ENCODE measurements around the gene ZNF511. TPM values are rescaled to one million over a fixed set of nuclear protein-coding genes. Genes with fewer than 3 reads are reported as not detected.
"Not testable (repeated sequence)": the region's sequence is repeated elsewhere in the genome, so short reads cannot be mapped to it uniquely, and the experiment has no call there.

Gene ZNF511
- total and polyA plus RNA-seq, 4 experiments from 2014 or later = 31.5 to 107 (median 51.0) TPM

DNA sequence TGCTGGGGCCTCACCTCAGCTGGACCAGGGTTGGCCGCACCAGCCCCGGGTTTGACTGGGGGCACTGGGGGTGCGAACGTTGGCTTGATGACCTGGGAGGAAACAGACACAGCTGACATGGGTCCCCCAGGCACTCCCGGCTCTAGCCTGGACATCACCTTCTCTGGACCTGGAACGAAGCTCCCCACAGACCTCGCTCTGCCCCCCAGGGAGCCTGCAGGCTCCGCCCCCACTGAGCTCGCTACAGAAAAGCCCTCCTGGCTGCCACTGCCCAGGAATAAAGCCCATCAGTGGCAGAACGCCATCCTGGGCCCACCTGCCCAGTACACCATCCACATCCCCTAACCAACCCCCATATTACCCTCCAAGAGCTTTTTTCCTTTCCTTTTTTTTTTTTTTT, 45.0 kb upstream of the ZNF511 start:
- peak overlapping the region in 5 of 7 donors; percentile 37 to 98 (median 91) for H3K27ac Mint-ChIP-seq
- peaks cover 0 to 4% of the 10 kb centered on the region in 2 donors for H3K27me3 Mint-ChIP-seq
- no peaks in the 10 kb centered on the region for H3K9me3 Mint-ChIP-seq
- peaks cover 0 to 15% of the 10 kb centered on the region in 2 donors for H3K36me3 Mint-ChIP-seq
- H3K4me1 ChIP-seq (ENCODE audit: insufficient read depth, low read length) = peaks cover 66% of the 10 kb centered on the region
- H3K4me3 Mint-ChIP-seq = peak overlapping the region in 4 of 8 donors; percentile 36 to 79 (median 56)
- intact Hi-C loops (cut with micrococcal nuclease) = loop anchor here (1.0 to 5.0 kb wide), 3 partner anchors 12 to 129 kb away; partner anchors contain the start of gene MTG1
- no peaks in the 10 kb centered on the region for H3K9me3 ChIP-seq (ENCODE audit: control insufficient read depth in 1 of 2, low read length in 2 of 2)
- CTCF ChIA-PET (ENCODE audit: partially characterized antibody) = interaction anchor here (1.1 to 2.0 kb wide), 7 partner anchors 12 to 120 kb away, joined by 3 to 11 read pairs (median 8); no protein-coding TSS in a partner anchor
- peaks cover 5% of the 10 kb centered on the region for H3K36me3 ChIP-seq (ENCODE audit: insufficient read depth, low read length)
- H3K4me3 ChIP-seq (ENCODE audit: low read length in 2 of 2) = no peak overlapping the region
- POLR2A ChIA-PET (ENCODE audit: partially characterized antibody) = interaction anchor here (1.1 to 13.2 kb wide), 4 partner anchors 12 to 60 kb away, joined by 3 to 236 read pairs (median 6); partner anchors contain the start of gene ADAM8
- no peak for DNase-seq
- peaks cover 29 to 70% (median 55%) of the 10 kb centered on the region in 4 donors for H3K4me1 Mint-ChIP-seq
- no peaks in the 10 kb centered on the region for H3K27me3 ChIP-seq (ENCODE audit: insufficient read depth, low read length)
- peak overlapping the region; percentile 83 for H3K27ac ChIP-seq (ENCODE audit: low read depth, low read length)

GRCh38 chr10:133264461-133264860, 44.3 kb upstream of the ZNF511 start:
- peak overlapping the region; percentile 37 to 93 (median 83) for H3K27ac Mint-ChIP-seq
- peaks cover 0 to 11% of the 10 kb centered on the region in 2 donors for H3K36me3 Mint-ChIP-seq
- H3K4me1 ChIP-seq (ENCODE audit: insufficient read depth, low read length) = peaks cover 58% of the 10 kb centered on the region
- peaks cover 25 to 63% (median 49%) of the 10 kb centered on the region in 4 donors for H3K4me1 Mint-ChIP-seq
- CTCF ChIA-PET (ENCODE audit: partially characterized antibody) = interaction anchor here (1.1 to 2.0 kb wide), 5 partner anchors 11 to 54 kb away, joined by 3 to 11 read pairs (median 8); no protein-coding TSS in a partner anchor
- peak; percentile 53 to 71 (median 60) for DNase-seq
- intact Hi-C loops (cut with micrococcal nuclease) = loop anchor here (1.0 to 5.0 kb wide), 3 partner anchors 11 to 128 kb away; partner anchors contain the start of gene MTG1
- POLR2A ChIA-PET (ENCODE audit: partially characterized antibody) = interaction anchor here (1.1 to 13.2 kb wide), 2 partner anchors 11 to 43 kb away, joined by 4 to 236 read pairs; partner anchors contain the start of gene ADAM8
- no peaks in the 10 kb centered on the region for H3K27me3 ChIP-seq (ENCODE audit: insufficient read depth, low read length)
- H3K9me3 Mint-ChIP-seq = no peaks in the 10 kb centered on the region
- no peaks in the 10 kb centered on the region for H3K9me3 ChIP-seq (ENCODE audit: control insufficient read depth in 1 of 2, low read length in 2 of 2)
- peak overlapping the region; percentile 37 to 83 (median 74) for H3K4me3 Mint-ChIP-seq
- no peak overlapping the region for H3K27ac ChIP-seq (ENCODE audit: low read depth, low read length)
- no peaks in the 10 kb centered on the region for H3K27me3 Mint-ChIP-seq
- no peak overlapping the region for H3K4me3 ChIP-seq (ENCODE audit: low read length in 2 of 2)
- peaks cover 11% of the 10 kb centered on the region for H3K36me3 ChIP-seq (ENCODE audit: insufficient read depth, low read length)

GRCh38 chr10:133265052-133265451, 43.7 kb upstream of the ZNF511 start:
- CTCF ChIA-PET (ENCODE audit: partially characterized antibody) = interaction anchor here (1.3 to 1.8 kb wide), 3 partner anchors 10 to 122 kb away, joined by 5 to 11 read pairs (median 10); no protein-coding TSS in a partner anchor
- H3K27me3 ChIP-seq (ENCODE audit: insufficient read depth, low read length); H3K4me3 ChIP-seq (ENCODE audit: low read length in 2 of 2); intact Hi-C loops (cut with micrococcal nuclease); H3K27ac ChIP-seq (ENCODE audit: low read depth, low read length); DNase-seq; H3K27me3 Mint-ChIP-seq; H3K9me3 Mint-ChIP-seq; H3K9me3 ChIP-seq (ENCODE audit: control insufficient read depth in 1 of 2, low read length in 2 of 2): not testable (repeated sequence)
- peaks cover 53% of the 10 kb centered on the region for H3K4me1 ChIP-seq (ENCODE audit: insufficient read depth, low read length)
- H3K36me3 ChIP-seq (ENCODE audit: insufficient read depth, low read length) = peaks cover 17% of the 10 kb centered on the region
- POLR2A ChIA-PET (ENCODE audit: partially characterized antibody) = interaction anchor here (13.2 kb wide), 1 partner anchor 10 kb away, joined by 236 read pairs; the partner anchor contains the start of gene ADAM8
- peak overlapping the region in 5 of 8 donors; percentile 39 to 77 (median 71) for H3K4me3 Mint-ChIP-seq
- H3K4me1 Mint-ChIP-seq = peaks cover 24 to 57% (median 45%) of the 10 kb centered on the region in 4 donors
- peak overlapping the region; percentile 4 to 86 (median 74) for H3K27ac Mint-ChIP-seq
- peaks cover 0 to 15% of the 10 kb centered on the region in 2 donors for H3K36me3 Mint-ChIP-seq

DNA sequence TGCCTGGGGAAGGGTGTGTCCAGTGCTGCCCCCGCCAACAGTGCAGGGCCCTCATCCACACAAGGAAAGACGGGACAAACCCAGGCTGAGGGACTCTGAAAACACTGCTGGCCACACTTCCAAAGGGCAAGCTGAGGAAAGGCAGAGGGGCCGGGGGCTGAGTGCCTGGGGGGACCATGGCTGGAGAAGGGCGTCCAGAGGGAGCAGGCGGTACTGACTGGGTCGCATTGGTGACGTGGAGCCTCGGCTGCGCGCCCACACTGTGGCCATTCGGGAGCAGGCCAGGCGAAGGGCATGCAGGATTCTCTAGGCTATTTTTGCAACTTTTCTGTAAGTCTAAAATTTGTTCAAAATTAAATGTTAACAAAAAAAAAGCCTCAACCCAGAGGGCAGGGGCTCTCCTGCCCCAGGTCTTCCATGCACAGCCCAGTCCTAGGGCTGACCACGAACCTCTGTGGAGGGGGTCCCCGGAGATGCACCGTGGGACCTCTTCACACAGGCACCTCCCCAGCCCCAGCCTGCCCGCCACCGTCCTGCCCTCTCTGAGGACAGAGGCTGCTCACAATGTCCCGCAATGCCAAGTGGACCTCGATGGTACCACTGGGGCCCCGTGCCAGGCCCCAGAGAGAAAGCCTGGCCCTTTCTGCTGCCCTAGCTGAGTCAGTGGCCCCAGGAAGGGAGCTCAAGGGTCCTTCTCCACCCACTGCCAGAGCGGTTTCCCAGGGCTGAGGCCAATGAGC, 42.5 kb upstream of the ZNF511 start:
- H3K27ac ChIP-seq (ENCODE audit: low read depth, low read length) = no peak overlapping the region
- no peaks in the 10 kb centered on the region for H3K27me3 ChIP-seq (ENCODE audit: insufficient read depth, low read length)
- ChIA-PET CTCF (ENCODE audit: partially characterized antibody) (interaction anchor here (1.8 to 1.9 kb wide), 2 partner anchors 41 to 123 kb away, joined by 5 to 9 read pairs; no protein-coding TSS in a partner anchor), POLR2A (ENCODE audit: partially characterized antibody) (interaction anchor here (13.2 kb wide), 1 partner anchor 9 kb away, joined by 236 read pairs; the partner anchor contains the start of gene ADAM8)
- Mint-ChIP-seq H3K27ac (peak overlapping the region in 5 of 7 donors; percentile 46 to 79 (median 75)), H3K9me3 (no peaks in the 10 kb centered on the region), H3K27me3 (no peaks in the 10 kb centered on the region), H3K4me3 (peak overlapping the region in 1 of 8 donors; percentile 16), H3K36me3 (peaks cover 0 to 24% of the 10 kb centered on the region in 2 donors), H3K4me1 (peaks cover 17 to 45% (median 34%) of the 10 kb centered on the region in 4 donors)
- H3K4me1 ChIP-seq (ENCODE audit: insufficient read depth, low read length) = peaks cover 42% of the 10 kb centered on the region
- H3K4me3 ChIP-seq (ENCODE audit: low read length in 2 of 2) = no peak overlapping the region
- no peaks in the 10 kb centered on the region for H3K9me3 ChIP-seq (ENCODE audit: control insufficient read depth in 1 of 2, low read length in 2 of 2)
- no peak for DNase-seq
- intact Hi-C loops (cut with micrococcal nuclease) = no loop called here
- peaks cover 28% of the 10 kb centered on the region for H3K36me3 ChIP-seq (ENCODE audit: insufficient read depth, low read length)

DNA sequence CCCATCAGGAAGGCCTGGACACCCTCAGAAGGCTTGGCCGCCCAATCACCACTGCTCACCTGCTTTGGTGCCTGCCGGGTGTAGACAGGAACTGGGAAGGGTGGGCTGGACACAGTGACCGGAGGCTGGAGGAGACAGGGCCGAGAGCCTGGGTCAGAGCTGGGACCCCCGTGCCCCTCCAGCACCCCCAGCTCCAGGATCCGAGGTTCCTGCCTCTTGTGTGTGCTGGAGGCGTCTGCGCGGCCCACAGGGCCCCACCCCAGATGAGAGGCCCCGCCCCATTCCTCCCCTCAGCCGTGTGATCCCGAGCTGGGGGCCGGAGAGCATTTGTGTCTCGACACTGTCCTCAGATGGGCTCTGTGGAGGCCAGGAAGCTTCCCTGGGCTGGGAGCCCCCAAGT, 41.4 kb upstream of the ZNF511 start:
- Histone ChIP-seq H3K4me3 (ENCODE audit: low read length in 2 of 2) (no peak overlapping the region), H3K36me3 (ENCODE audit: insufficient read depth, low read length) (peaks cover 31% of the 10 kb centered on the region), H3K27ac (ENCODE audit: low read depth, low read length) (no peak overlapping the region), H3K27me3 (ENCODE audit: insufficient read depth, low read length) (no peaks in the 10 kb centered on the region), H3K9me3 (ENCODE audit: control insufficient read depth in 1 of 2, low read length in 2 of 2) (no peaks in the 10 kb centered on the region), H3K4me1 (ENCODE audit: insufficient read depth, low read length) (peaks cover 37% of the 10 kb centered on the region)
- H3K4me1 Mint-ChIP-seq = peaks cover 16 to 43% (median 31%) of the 10 kb centered on the region in 4 donors
- intact Hi-C loops (cut with micrococcal nuclease) = no loop called here
- H3K9me3 Mint-ChIP-seq = no peaks in the 10 kb centered on the region
- CTCF ChIA-PET (ENCODE audit: partially characterized antibody) = interaction anchor here (1.4 to 1.9 kb wide), 2 partner anchors 8 to 40 kb away, joined by 4 to 9 read pairs; no protein-coding TSS in a partner anchor
- H3K36me3 Mint-ChIP-seq = peaks cover 0 to 27% of the 10 kb centered on the region in 2 donors
- H3K4me3 Mint-ChIP-seq = no peak overlapping the region
- POLR2A ChIA-PET (ENCODE audit: partially characterized antibody) = interaction anchor here (1.3 to 13.2 kb wide), 2 partner anchors 8 to 9 kb away, joined by 6 to 236 read pairs; partner anchors contain the start of gene ADAM8
- no peaks in the 10 kb centered on the region for H3K27me3 Mint-ChIP-seq
- no peak overlapping the region for H3K27ac Mint-ChIP-seq
- no peak for DNase-seq

DNA sequence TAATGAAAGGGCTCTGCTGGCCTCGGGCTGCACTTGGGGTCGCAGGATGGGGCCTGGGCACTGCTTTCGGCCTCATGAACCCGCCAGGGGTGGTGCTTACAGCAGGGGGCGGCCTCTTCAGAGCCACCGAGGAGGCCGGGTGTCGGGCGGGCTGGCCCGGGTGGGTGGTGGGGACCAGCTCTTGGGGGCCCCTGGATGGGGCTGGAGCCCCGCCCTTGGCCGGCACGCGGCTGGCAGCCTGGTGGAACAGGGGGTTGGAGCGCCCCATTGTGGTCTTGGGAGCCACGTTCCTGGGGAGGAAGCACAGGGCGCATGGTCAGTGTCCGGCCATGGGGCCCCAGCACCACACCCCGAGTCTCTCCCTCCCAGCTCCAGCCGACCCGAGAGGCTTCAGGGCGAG, 40.9 kb upstream of the ZNF511 start:
- ChIA-PET CTCF (ENCODE audit: partially characterized antibody) (interaction anchor here (1.4 to 1.9 kb wide), 2 partner anchors 9 to 40 kb away, joined by 4 to 9 read pairs; no protein-coding TSS in a partner anchor), POLR2A (ENCODE audit: partially characterized antibody) (interaction anchor here (1.3 to 13.2 kb wide), 2 partner anchors 8 to 9 kb away, joined by 6 to 236 read pairs; partner anchors contain the start of gene ADAM8)
- Histone ChIP-seq H3K9me3 (ENCODE audit: control insufficient read depth in 1 of 2, low read length in 2 of 2) (no peaks in the 10 kb centered on the region), H3K4me1 (ENCODE audit: insufficient read depth, low read length) (peaks cover 32% of the 10 kb centered on the region), H3K27ac (ENCODE audit: low read depth, low read length) (no peak overlapping the region), H3K27me3 (ENCODE audit: insufficient read depth, low read length) (no peaks in the 10 kb centered on the region), H3K36me3 (ENCODE audit: insufficient read depth, low read length) (peaks cover 36% of the 10 kb centered on the region), H3K4me3 (ENCODE audit: low read length in 2 of 2) (no peak overlapping the region)
- Mint-ChIP-seq H3K4me3 (no peak overlapping the region), H3K27ac (no peak overlapping the region), H3K9me3 (no peaks in the 10 kb centered on the region), H3K27me3 (no peaks in the 10 kb centered on the region), H3K36me3 (peaks cover 0 to 27% of the 10 kb centered on the region in 2 donors), H3K4me1 (peaks cover 14 to 38% (median 25%) of the 10 kb centered on the region in 4 donors)
- intact Hi-C loops (cut with micrococcal nuclease) = no loop called here
- DNase-seq = no peak
